HG03139 (cell line): ENCODE data around the gene CEP85L.
A peak's percentile ranks its signal among the peaks of the same experiment; 100 is the strongest.

Source experiments
- ATAC-seq: cut with Tn5 transposase; IDR thresholded peaks from one replicate; pipeline ENCODE4 v1.9.1; 2021; ENCODE audit not compliant: unreplicated experiment

Gene CEP85L

DNA sequence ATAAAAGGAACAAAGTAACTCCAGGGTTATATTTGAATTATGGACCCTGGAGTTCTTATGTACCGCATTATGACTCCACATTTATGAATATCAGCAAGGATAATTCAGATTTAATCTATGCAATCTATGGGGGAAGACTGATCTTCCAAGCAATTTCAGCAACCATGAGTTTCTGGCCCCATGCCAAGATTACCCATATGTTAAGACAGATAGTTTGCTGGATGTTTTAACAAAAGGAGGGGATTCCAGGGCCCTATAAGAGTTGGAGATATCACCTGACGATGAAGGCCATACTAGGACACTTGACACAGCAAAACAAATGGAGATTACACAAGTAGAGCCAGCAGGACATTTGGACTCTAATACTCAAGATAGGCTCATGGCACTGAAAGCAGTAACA lies 149.2 kb downstream of the CEP85L start:
- ATAC-seq = no peak

DNA sequence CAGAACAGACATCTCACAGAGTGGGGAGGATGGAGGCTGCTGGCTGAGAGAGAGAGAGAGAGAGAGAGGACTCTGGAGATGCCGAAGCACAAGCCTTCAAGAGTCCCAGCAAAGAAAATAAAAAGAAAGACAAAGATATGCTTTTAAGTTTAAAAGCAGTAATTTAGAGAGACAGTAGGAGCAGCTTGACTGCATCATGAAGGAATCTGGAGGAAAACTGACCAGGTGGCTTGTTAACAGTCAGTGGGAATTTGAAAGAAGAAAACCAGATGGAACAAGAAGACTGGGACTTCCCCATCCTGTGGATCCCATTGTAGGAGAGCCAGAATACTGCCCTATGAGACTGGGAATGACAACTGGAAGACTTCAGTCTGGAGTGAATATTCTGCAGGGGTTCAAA lies 149.6 kb downstream of the CEP85L start:
- ATAC-seq = no peak

DNA sequence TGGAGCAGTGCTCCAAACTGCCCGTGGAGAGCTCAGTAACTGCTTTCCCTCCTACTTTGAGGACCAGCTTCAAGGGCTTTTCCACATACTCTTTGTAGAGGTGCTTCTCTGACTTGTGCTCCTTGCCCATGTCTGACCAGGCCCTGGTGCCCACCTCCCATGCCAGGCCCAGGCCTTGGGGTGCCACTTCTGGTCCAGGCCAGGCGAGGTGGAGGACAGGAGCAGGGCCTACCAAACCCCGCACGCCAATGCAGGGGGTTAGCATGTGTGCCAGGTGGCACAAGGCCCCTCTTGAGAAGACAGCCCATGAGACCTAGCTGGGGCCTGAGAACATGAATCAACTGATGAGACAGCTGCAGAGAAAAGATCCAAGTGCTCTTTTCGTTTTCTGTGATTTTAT lies 150.3 kb downstream of the CEP85L start:
- no peak for ATAC-seq

DNA sequence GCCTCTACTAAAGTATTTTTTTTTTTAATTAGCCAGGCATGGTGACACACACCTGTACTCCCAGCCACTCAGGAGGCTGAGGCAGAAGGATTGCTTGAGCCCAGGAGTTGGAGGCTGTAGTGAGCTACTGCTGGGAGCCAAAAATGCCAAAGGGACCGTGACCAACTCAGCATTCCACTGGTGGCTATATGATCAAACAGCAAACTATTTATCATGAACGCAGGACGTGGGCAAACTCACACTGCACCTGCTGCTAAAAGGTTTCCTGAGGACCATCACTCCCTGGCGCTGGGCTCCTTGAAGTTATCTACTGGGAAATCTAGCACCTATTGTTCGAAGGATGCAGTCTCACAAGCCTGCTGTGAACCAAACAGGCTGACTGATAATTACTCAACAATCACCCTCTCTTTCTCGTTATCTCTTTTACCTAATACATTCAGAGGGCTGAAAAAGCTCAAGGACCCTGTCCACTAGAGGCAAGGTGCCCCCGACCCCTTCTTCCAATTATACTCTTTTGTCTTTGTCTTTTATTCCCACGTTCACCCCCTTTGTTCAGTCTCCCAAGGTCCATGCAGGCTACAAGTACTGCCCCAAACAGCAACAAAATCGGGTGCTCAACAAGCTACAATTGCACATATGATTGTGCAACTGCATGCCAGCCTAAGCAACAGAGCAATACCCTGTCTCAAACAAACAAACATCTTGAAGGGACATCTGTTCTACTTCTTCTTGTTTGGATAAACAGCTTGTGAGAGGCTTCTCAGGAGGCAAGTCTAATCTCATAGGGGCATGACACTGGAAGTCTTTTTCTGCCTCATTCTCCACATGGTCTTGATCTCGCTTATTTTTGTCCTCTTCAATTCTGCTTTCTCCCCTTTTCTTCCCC lies 151.0 kb downstream of the CEP85L start:
- no peak for ATAC-seq

DNA sequence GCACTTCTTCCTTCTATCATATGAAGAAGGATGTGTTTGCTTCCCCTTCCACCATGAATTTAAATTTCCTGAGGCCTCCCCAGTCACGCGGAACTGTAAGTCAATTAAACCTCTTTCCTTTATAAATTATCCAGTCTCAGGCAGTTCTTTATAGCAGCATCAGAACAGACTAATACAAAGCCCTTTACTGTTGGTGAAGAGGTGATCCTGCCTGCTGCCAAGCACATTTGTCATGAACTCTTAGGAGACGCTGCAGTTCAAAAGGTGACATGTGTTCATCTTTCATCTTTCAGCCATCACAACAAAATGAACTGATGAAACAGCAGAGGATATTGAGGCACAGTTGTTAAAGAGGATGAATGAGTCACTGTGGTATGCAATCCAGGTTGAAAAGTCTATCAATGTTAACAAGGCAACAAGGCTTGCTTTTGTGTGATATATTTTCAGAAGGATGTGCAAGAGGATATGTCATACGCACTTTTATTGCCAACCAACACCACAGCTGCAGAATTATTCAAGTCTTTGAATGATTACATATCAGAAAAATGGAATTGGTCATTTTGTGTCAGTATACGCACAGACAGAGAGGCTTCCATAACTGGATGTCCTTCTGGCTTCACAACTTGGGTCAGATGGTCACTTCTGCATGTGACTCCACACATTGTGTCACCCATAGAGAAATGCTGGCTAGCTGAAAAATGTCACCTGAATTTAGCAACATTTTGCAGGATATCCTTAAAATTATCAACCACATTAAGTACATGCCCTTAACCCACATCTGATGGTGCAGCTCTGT lies 155.7 kb downstream of the CEP85L start:
- no peak for ATAC-seq

DNA sequence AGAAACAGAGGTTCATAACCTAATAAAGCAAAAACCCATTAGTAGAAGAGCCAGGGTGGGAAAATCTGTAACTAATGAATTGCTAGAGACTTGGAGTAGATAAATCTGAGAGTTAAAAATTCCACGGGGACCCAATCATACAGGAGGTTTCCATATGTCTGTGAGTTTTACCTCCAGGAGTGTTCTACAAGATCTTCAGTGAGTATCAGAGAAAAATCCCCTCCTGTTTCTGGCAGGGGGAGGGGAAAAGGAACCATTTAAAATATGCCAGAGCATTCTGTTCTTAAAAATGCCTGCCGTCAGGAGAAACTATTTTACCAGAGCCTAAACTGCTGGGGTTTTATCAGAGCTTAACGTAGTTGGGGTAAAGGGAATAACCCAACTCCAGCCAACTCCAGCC lies 157.3 kb downstream of the CEP85L start:
- no peak for ATAC-seq

DNA sequence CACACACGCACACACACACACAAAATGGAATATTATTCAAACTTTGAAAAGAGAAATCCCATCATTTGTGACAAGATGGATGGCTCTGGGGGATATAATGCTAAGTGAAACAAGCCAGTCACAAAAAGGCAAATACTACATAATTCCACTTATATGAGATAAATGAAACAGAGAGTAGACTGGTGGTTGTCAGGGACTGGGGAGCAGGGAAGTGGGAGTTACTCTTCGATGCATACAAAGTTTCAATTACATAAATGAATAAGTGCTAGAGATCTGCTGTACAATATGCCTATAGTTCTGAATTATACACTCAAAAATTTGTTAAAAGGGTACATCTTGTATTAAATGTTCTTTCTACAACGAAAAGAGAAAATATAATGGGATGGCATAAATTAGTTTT lies 161.4 kb downstream of the CEP85L start:
- ATAC-seq = no peak

DNA sequence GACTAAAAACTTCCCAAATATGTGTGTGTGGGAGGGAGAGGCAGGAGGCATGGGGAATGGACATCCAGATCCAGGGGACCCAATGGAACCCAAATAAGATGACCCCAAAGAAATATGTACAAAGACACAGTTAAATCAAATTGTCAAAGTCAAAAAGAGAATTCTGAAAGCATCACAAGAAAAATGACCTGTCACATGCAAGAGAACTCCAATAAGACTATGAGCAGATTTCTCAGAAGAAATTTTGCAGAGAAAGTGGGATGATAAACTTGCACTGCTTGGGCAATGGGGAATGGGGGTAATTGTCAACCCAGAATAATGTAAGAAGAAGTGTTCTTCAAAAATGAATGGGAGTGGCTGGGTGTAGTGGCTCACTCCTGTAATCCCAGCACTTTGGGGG lies 162.8 kb downstream of the CEP85L start:
- ATAC-seq = no peak

DNA sequence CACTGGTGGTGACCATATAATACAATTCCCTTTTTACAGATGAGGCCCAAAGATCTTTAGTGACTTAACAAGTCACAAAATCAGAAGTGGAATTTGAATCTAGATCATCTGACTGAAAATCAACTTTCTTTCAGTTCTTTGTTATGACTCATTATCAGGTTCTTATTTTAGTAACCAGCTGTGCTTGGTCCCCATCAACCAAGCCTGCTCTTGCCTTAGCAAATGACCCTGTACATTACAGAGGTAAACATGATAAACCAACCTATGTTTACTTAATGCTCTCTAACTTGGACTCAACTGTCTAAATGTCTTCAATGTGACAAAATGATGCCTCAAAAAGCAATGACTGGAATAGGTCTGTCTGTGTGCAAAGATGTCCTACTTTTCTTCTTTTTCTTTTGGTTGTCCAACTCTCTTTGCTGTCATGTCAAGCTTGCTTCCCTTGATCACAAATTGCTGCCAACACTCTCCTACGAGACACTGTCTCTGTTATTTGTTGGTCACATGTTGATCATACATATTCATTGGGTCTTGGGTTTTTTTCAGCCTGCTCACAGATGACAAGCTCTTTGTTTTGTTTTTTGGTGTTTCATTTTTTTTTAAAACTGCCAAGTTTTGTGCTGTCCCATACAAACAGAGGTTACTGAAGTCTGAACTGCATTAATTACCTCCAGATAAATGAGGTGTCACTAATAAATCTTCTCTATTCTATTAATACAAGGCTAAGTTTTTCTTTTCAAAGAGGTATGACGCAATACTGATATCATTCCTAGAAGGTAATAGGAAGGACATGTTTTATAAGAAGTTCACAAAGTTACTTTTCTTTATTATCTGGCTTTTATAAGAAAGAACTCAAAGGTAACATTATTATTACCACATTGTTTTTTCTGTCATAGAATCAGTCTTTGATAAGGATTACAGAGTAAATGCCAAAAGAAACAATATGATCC lies 165.5 kb downstream of the CEP85L start:
- ATAC-seq = peak; percentile 91

DNA sequence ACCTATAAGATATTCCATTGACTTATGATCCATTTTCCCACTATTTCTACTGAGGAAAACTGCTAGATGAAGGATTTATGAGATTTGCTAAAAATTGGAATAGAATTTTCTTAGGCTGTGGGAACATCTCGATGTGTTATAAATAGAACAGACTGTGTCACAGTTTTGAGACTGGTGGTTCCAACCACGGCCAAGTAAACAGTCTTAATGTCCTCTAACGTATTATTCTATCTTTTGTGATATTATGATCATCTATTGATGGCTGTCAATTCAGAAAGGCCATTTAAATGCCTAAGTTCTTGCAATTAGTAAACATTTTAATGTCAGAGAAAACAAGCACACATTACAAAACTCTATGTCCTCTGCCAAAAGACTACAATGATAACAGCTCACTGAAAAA lies 174.8 kb downstream of the CEP85L start:
- no peak for ATAC-seq

DNA sequence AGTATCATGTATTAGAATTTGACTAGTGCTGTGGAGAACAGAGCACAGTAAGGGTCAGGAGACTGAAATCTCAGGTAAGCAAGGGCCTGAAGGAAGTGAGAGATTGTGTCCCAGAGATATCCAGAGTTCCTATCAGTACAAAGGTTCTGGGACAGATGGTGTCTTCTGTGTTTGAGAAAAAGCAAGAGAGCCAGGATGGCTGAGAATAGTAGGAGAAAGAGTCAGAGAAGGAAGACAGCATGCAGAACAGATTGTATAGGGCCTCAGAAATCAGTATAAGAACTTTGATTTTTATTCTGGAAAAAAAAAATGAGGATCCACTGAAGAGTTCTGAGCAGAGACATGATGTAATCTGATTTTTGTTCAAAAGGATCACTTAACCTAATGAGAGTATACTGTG lies 178.1 kb downstream of the CEP85L start:
- no peak for ATAC-seq

DNA sequence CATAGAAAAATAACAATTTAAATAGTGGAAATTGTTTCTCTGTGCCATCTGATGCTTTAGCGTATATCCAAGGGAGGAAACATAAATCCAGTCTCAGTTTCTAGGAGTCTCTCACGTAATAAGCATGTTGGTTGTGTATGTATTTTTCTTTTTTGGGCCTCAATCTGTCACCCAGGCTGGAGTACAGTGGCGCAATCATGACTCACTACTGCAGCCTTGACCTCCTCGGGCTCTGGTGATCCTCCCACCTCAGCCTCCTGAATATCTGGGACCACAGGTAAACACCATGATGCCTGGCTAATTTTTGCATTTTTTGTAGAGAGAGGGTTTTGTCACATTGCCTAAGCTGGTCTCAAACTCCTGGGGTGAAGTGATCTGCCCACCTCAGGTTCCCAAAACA lies 181.9 kb downstream of the CEP85L start:
- no peak for ATAC-seq

DNA sequence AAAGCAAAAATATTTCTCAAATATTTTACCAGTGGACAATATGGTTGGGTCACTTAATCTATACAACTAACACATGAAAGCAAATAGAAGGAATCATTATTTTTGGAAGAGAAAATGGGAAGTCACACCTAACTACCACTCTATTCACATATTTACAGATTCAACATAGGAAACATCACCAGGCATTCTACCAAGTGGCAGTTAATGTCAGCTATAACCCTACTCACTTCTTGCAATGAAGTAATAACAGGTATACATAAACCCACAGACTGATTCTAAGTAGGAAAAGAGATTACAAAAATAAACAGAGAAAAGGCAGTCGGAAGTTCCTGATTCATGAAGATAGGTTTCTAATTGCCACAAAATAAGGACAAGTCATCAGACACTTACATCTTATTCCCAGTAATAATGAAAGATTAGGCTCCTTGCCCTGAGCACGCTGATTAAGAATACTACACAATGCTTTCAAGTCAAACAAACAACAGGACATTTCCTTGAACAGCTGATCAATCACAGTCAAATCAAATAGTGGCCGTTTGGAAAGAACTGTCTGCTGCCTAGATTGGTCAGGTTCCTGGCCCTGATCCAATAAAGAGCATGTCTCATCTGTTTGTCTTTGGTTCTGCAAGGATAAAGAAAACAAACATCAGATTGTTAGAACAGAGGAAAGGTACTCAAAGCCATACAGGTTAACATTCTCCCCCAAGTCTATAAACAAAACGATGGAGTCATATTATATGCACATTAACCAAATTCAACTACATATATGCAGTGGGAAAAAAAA lies 182.5 kb downstream of the CEP85L start:
- no peak for ATAC-seq

DNA sequence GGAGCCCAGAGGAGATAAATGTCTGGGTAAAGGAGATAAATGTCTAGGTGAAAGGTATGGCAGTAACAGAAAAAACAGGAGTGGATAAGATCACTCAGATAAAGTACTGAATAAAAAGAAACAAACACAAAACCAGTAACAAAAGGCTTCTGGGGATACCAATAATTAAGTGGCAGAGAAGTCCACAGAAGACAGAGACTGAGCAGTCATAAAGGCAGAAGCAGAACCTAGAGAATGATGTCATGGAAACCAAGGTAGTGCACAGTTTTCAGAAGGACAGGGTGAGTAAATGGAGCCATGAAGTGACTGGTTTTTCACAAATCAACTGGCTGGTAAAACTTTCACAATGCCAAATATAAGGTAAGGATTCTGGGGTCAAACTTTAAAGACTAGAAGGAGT lies 184.2 kb downstream of the CEP85L start:
- ATAC-seq = no peak

DNA sequence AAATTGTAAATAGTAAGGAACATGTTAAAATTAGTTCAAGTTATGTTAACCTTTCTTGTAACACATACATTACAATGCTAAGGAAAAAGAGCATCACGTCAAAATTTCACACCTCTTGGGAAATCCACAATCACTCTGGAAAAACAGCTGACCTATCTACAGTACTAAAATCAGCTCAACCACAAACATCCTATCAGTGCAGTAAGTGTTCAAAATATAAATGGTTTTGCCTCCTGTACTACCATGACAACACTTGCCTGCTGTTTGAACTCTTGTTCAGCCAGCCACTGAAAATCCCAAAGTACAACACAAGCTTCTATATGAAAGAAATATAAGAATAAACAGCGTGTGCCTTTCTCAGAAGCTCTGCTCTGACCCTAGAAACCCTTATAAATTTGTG lies 186.8 kb downstream of the CEP85L start:
- no peak for ATAC-seq

DNA sequence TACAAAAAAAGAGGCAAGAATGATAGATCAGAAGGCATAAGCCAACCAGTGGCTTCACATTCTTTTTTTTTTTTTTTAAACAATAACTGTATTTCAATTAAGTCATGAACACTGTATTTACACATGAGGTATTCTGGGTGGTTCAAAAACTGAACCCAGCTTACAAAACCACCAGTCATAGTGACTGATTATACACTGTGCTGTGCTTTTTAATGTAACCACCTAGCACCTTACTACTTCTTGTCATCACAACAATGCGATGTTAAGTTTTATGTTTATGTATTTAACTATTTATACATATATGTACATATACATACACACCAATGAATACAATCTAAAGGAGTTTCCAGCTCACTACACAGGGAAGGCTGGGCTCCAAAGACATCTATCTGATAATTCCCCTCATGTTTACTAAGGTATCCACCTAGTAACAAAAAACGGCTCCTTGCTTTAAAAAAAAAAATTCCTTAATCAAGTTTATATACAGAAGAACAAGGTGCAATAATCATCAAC lies 190.4 kb downstream of the CEP85L start:
- no peak for ATAC-seq

DNA sequence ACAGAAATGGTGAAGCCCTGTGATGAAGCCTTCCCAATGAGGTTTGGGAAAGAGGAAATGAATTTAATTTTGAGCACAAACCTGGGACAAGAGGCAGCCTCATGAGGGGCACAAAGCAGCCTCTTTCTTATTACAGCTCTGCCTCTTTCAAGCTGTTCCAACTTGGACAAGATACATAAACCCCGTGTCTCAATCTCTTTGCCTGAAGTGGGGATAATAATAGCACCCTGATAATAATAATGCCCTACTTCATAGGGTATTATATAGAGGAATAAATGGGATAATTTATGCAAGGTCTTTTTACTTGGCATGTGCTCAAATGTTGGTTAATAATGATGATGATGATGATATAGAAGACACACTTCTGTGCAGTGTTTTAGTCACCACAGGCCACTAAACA lies 194.4 kb downstream of the CEP85L start:
- ATAC-seq = no peak

DNA sequence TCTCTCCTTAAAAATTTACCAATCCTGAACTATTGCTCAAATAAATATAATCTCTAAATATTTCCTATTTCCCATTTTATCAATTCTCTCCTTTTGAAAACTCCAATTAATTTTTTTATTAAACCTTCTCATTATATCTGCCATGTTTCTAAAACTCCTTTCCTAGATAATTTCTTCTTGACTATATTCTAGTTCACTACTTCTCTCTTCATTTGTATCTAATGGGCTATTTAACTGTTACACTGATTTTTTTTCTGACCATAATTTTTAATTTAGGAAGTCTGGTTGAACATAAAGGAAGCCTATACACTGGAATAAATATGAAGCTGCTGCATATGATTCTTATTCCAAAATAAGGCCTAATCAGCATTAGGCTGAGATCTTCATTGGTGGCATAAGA lies 199.6 kb downstream of the CEP85L start:
- no peak for ATAC-seq

DNA sequence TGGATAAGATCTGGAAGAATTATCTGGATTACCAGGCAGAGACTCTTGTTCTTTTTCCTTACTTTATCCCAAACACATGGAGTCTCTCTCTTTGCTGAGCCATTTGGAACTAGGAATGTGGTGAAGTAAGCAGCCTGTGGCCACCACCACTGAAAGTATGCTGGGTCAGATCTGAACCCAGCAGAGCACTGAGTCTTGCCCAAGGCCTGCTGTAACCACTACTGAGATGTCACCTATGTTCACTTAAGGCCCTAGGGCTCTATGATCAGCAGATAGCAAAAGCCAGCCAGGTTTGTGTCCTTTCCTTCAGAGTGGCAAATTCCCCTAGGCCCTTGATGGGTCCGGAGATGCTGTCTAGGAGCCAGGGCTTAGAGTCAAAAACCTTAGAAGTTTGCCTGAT lies 206.6 kb downstream of the CEP85L start:
- no peak for ATAC-seq

DNA sequence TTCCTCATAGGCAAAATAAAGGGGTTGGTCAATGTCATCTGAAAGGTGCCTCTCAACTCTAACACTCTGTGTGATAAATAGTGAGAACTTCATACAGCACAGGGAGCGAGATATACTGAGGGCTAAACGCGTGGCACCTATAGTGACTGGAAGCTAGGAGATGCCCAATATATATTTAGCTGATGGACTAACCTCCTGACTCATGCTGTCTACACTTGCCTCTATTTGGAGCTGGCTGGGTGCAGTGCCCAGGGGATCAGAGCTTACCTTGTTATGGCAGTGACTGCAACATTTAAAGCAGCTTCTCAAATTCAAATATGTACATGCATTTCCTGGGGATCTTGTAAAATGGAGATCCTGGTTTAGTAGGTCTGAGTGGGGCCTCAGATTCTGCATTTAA lies 214.9 kb downstream of the CEP85L start:
- ATAC-seq = no peak
